NCI-H1436 (cell line): ENCODE measurements around the gene TNC.

Experiments used
- DNase-seq: peaks from one replicate; lab custom pipeline; 2025; lab: John Stamatoyannopoulos, UW

TNC gene

GRCh38 chr9:115103746-115104477, 14.0 kb downstream of the TNC start:
- no peak for DNase-seq

- no peak for DNase-seq
Measured at GRCh38 chr9:115099901-115100300, 18.1 kb downstream of the TNC start.

- no peak for DNase-seq
Measured at GRCh38 chr9:115098226-115098965, 19.6 kb downstream of the TNC start.

- DNase-seq = no peak
Measured at GRCh38 chr9:115093520-115093919, 24.4 kb downstream of the TNC start.

GRCh38 chr9:115090486-115090885, 27.5 kb downstream of the TNC start:
- no peak for DNase-seq

- DNase-seq = no peak
Measured at GRCh38 chr9:115088860-115089259, 29.1 kb downstream of the TNC start.

- no peak for DNase-seq
Measured at GRCh38 chr9:115086886-115087285, 31.1 kb downstream of the TNC start.

- no peak for DNase-seq
Measured at GRCh38 chr9:115086461-115086860, 31.5 kb downstream of the TNC start.

GRCh38 chr9:115085773-115086377, 32.1 kb downstream of the TNC start:
- DNase-seq = no peak

- DNase-seq = no peak
Measured at GRCh38 chr9:115084709-115085108, 33.2 kb downstream of the TNC start.

GRCh38 chr9:115084157-115084556, 33.8 kb downstream of the TNC start:
- no peak for DNase-seq

GRCh38 chr9:115080242-115080641, 37.7 kb downstream of the TNC start:
- DNase-seq = no peak

GRCh38 chr9:115079156-115079555, 38.8 kb downstream of the TNC start:
- no peak for DNase-seq

GRCh38 chr9:115073456-115073855, 44.5 kb downstream of the TNC start:
- DNase-seq = no peak

GRCh38 chr9:115071176-115071575, 46.8 kb downstream of the TNC start:
- no peak for DNase-seq

GRCh38 chr9:115069771-115070170, 48.2 kb downstream of the TNC start:
- DNase-seq = no peak

GRCh38 chr9:115069302-115069701, 48.7 kb downstream of the TNC start:
- DNase-seq = no peak

GRCh38 chr9:115068031-115068430, 49.9 kb downstream of the TNC start:
- DNase-seq = no peak

GRCh38 chr9:115063058-115063845, 54.7 kb downstream of the TNC start:
- no peak for DNase-seq

- no peak for DNase-seq
Measured at GRCh38 chr9:115058684-115059315, 59.2 kb downstream of the TNC start.

GRCh38 chr9:115058175-115058574, 59.8 kb downstream of the TNC start:
- DNase-seq = no peak

- DNase-seq = no peak
Measured at GRCh38 chr9:115057559-115057958, 60.4 kb downstream of the TNC start.
